A549 (cell line): Measurements from ENCODE around the gene UROC1. TPM values are rescaled to one million over a fixed set of nuclear protein-coding genes. Genes with fewer than 3 reads are reported as not detected.

ENCODE experiments used
- ATAC-seq, 2 experiments: fragments of 200-7000 bp in 1 of 2; fragments of >200 bp in 1 of 2; cut with Nextera tagmentation in 1 of 2; cut with Tn5 transposase in 1 of 2; 3 replicates each; pipeline versions ENCODE4 v1.8.0 to v1.9.1; 2018 to 2020; ENCODE audit warnings: mild to moderate bottlenecking in 1 of 2, moderate library complexity in 1 of 2
- CTCF ChIA-PET: fragments of 300-600 bp; sonication (Branson Sonifier 250); formaldehyde crosslinking; extraction: SDS; loops from one replicate; lab custom pipeline; 2021; ENCODE audit warnings: antibody characterized with exemption, inconsistent platforms; lab: Yijun Ruan, JAX
- POLR2A ChIA-PET: fragments of 350-600 bp; formaldehyde crosslinking; extraction: SDS; loops from one replicate; lab custom pipeline; 2021; ENCODE audit warnings: antibody characterized with exemption, inconsistent platforms; lab: Yijun Ruan, JAX
- DNase-seq, 2 experiments: peaks; one replicate each; pipeline versions ENCODE4 v3.0.0 to v3.0.0-alpha.2; 2011 to 2016; ENCODE audit warnings: low read depth in 1 of 2, low spot score in 1 of 2
- FAIRE-seq: peaks from 2 replicates; lab custom pipeline; 2011; peaks lifted over from hg19 to GRCh38; lab: Jason Lieb, UNC
- H3K27ac ChIP-seq, 2 experiments: fragments of >200 bp; sonication (Bioruptor Twin); formaldehyde crosslinking; 3 replicates each; pipeline ENCODE4 v1.5.1; 2016 to 2017
- H3K4me1 ChIP-seq: fragments of >200 bp; sonication (Bioruptor Twin); formaldehyde crosslinking; 3 replicates; pipeline ENCODE4 v1.6.1; 2016
- H3K4me2 ChIP-seq: fragments of >200 bp; sonication (Bioruptor Twin); formaldehyde crosslinking; 3 replicates; pipeline ENCODE4 v1.6.1; 2016
- H3K4me3 ChIP-seq: fragments of >200 bp; sonication (Bioruptor Twin); formaldehyde crosslinking; 3 replicates; pipeline ENCODE4 v1.5.1; 2016
- H3K9me3 ChIP-seq: fragments of >200 bp; sonication (Bioruptor Twin); formaldehyde crosslinking; 3 replicates; pipeline ENCODE4 v1.6.1; 2016
- ATOH8 ChIP-seq: fragments of 250-450 bp; sonication (Bioruptor Pico); IDR thresholded peaks from 2 replicates; pipeline ENCODE4 v1.5.0; 2020; ENCODE audit warnings: low read depth, mild to moderate bottlenecking, moderate library complexity
- CHD2 ChIP-seq: fragments of 150-350 bp; IDR thresholded peaks from 2 replicates; pipeline ENCODE4 v1.6.1; 2014; ENCODE audit warnings: low read length; ENCODE audit not compliant: partially characterized antibody
- ELK1 ChIP-seq: fragments of 150-350 bp; IDR thresholded peaks from 2 replicates; pipeline ENCODE4 v1.6.1; 2014; ENCODE audit warnings: low read depth, mild to moderate bottlenecking, low read length
- EP300 ChIP-seq, 2 experiments: fragments of >200 bp; sonication (Bioruptor Twin); formaldehyde crosslinking; IDR thresholded peaks; 2 replicates in 1 of 2; 3 replicates in 1 of 2; pipeline ENCODE4 v1.6.1; 2016 to 2017
- FOSL2 ChIP-seq, 2 experiments: fragments of 450-650 bp in 1 of 2; fragments of >200 bp in 1 of 2; sonication (Bioruptor Twin) in 1 of 2; formaldehyde crosslinking; IDR thresholded peaks; 2 replicates each; pipeline versions ENCODE4 v1.5.0 to v1.6.1; 2016 to 2020; ENCODE audit warnings: mild to moderate bottlenecking in 1 of 2, moderate library complexity in 1 of 2
- HDAC2 ChIP-seq: fragments of 200-600 bp; sonication (generic); IDR thresholded peaks from 2 replicates; pipeline ENCODE4 v1.6.1; 2016
- HOXA7 ChIP-seq: fragments of 250-450 bp; sonication (Bioruptor Pico); IDR thresholded peaks from 2 replicates; pipeline ENCODE4 v1.5.0; 2020; ENCODE audit warnings: mild to moderate bottlenecking, moderate library complexity
- JUN ChIP-seq, 2 experiments: fragments of >200 bp; sonication (Bioruptor Twin); formaldehyde crosslinking; IDR thresholded peaks; 2 replicates in 1 of 2; 3 replicates in 1 of 2; pipeline ENCODE4 v1.6.1; 2016 to 2017
- JUNB ChIP-seq: fragments of >200 bp; sonication (Bioruptor Twin); formaldehyde crosslinking; IDR thresholded peaks from 2 replicates; pipeline ENCODE4 v1.6.1; 2016
- MAFK ChIP-seq: fragments of 450-650 bp; IDR thresholded peaks from 2 replicates; pipeline ENCODE4 v1.6.1; 2014; ENCODE audit not compliant: partially characterized antibody
- MAX ChIP-seq: IDR thresholded peaks from 2 replicates; pipeline ENCODE4 v1.6.1; 2012
- MYC ChIP-seq: IDR thresholded peaks from 2 replicates; pipeline ENCODE4 v1.6.1; 2012; ENCODE audit warnings: mild to moderate bottlenecking, inconsistent platforms, low read length, improper control_type of control experiment, borderline replicate concordance
- NPAS2 ChIP-seq: fragments of 250-450 bp; sonication (Bioruptor Pico); IDR thresholded peaks from 2 replicates; pipeline ENCODE4 v1.8.0; 2022; ENCODE audit warnings: mild to moderate bottlenecking, moderate library complexity, borderline replicate concordance
- PBX3 ChIP-seq: IDR thresholded peaks from 2 replicates; pipeline ENCODE4 v1.6.1; 2012
- POLR2A ChIP-seq: IDR thresholded peaks from 2 replicates; pipeline ENCODE4 v1.6.1; 2012; ENCODE audit warnings: mild to moderate bottlenecking, low read length
- RFX5 ChIP-seq: fragments of 450-650 bp; IDR thresholded peaks from 2 replicates; pipeline ENCODE4 v1.7.1; 2014; ENCODE audit warnings: antibody characterized with exemption, mild to moderate bottlenecking, moderate library complexity
- SMC3 ChIP-seq: fragments of >200 bp; sonication (Bioruptor Twin); formaldehyde crosslinking; IDR thresholded peaks from 3 replicates; pipeline ENCODE4 v1.6.1; 2018; ENCODE audit warnings: inconsistent platforms
- SREBF2 ChIP-seq: fragments of 450-650 bp; IDR thresholded peaks from 2 replicates; pipeline ENCODE4 v1.6.1; 2014; ENCODE audit warnings: mild to moderate bottlenecking, moderate library complexity
- TFCP2L1 ChIP-seq: fragments of 250-450 bp; sonication (Bioruptor Pico); IDR thresholded peaks from 2 replicates; pipeline ENCODE4 v1.5.0; 2021; ENCODE audit warnings: mild to moderate bottlenecking
- USF2 ChIP-seq: fragments of 450-650 bp; IDR thresholded peaks from 2 replicates; pipeline ENCODE4 v1.6.1; 2014; ENCODE audit warnings: antibody characterized with exemption
- ZC3H11A ChIP-seq: fragments of 450-650 bp; IDR thresholded peaks from 2 replicates; pipeline ENCODE4 v1.6.1; 2014; ENCODE audit warnings: antibody characterized with exemption, mild to moderate bottlenecking
- ZNF302 ChIP-seq: fragments of 250-450 bp; sonication (Bioruptor Pico); IDR thresholded peaks from 2 replicates; pipeline ENCODE4 v1.9.0; 2021; ENCODE audit warnings: inconsistent platforms, mild to moderate bottlenecking, moderate library complexity
- whole genome bisulfite sequencing: methylation state at CpG from one replicate; pipeline ENCODE4 v1.1.6; 2017; ENCODE audit errors: missing lambda C conversion rate; 5-methylcytosine and 5-hydroxymethylcytosine counted together
- polyA plus RNA-seq, 4 experiments: library from polyadenylated mRNA; depleted of rRNA in 3 of 4; stranded (reverse); fragments of >200 nt; fragmentation: RNase III in 1 of 4; extraction: RNeasy Plus Mini Kit Qiagen cat#74134 plus additional on column Dnase treatment in 1 of 4; gene quantifications; 2 replicates in 3 of 4; 3 replicates in 1 of 4; pipeline ENCODE4 v1.2.3, GENCODE V29; 2011 to 2017

The UROC1 gene
- polyA plus RNA-seq, 2 of the 4 experiments (the other 2 are of a cell fraction) = not detected

GRCh38 chr3:126465928-126466544 is 51.5 kb downstream of the UROC1 start:
- no peak for FAIRE-seq
- H3K4me2 ChIP-seq = no peak overlapping the region
- no peak overlapping the region for H3K27ac ChIP-seq
- no peak for DNase-seq
- CTCF ChIA-PET = interaction anchor here (1.0 kb wide), 1 partner anchor 10 kb away, joined by 3 read pairs; the partner anchor contains the start of gene ZXDC
- ATAC-seq = no peak
- no peaks in the 10 kb centered on the region for H3K9me3 ChIP-seq
- TF ChIP-seq USF2 (no peak), EP300 (IDR thresholded peaks at IDR 0.05) (no peak), JUNB (no peak), MYC (no peak), ZNF302 (no peak), CHD2 (no peak), HDAC2 (no peak), HOXA7 (CRISPR knock-in tag) (no peak), RFX5 (no peak), SMC3 (no peak), TFCP2L1 (no peak), MAFK (no peak), NPAS2 (CRISPR knock-in tag) (no peak), FOSL2 (IDR thresholded peaks at IDR 0.05) (no peak), FOSL2 (CRISPR knock-in tag; IDR thresholded peaks at IDR 0.05) (no peak), ATOH8 (CRISPR knock-in tag) (no peak), MAX (no peak), ZC3H11A (no peak), SREBF2 (no peak), ELK1 (no peak), PBX3 (no peak)
- POLR2A ChIA-PET = no interaction called here
- no peaks in the 10 kb centered on the region for H3K4me1 ChIP-seq
- 90% methylated on average over 16 of the region's 16 CpGs for WGBS
- H3K4me3 ChIP-seq = no peak overlapping the region

GRCh38 chr3:126464997-126465396 is 52.6 kb downstream of the UROC1 start:
- ChIA-PET POLR2A (no interaction called here), CTCF (interaction anchor here (1.0 kb wide), 1 partner anchor 11 kb away, joined by 3 read pairs; the partner anchor contains the start of gene ZXDC)
- no peaks in the 10 kb centered on the region for H3K4me1 ChIP-seq
- no peak for TF ChIP-seq JUN (IDR thresholded peaks at IDR 0.05)
- TF ChIP-seq POLR2A = no peak
- DNase-seq (no peak), FAIRE-seq (no peak), ATAC-seq (no peak)
- no peak overlapping the region for H3K4me2 ChIP-seq
- H3K27ac ChIP-seq = no peak overlapping the region
- no peak overlapping the region for H3K4me3 ChIP-seq
- H3K9me3 ChIP-seq = no peaks in the 10 kb centered on the region
- 79% methylated on average over 4 of the region's 11 CpGs for WGBS
